Measurements from ENCODE around the gene ZFP64.

ZFP64 gene

DNA sequence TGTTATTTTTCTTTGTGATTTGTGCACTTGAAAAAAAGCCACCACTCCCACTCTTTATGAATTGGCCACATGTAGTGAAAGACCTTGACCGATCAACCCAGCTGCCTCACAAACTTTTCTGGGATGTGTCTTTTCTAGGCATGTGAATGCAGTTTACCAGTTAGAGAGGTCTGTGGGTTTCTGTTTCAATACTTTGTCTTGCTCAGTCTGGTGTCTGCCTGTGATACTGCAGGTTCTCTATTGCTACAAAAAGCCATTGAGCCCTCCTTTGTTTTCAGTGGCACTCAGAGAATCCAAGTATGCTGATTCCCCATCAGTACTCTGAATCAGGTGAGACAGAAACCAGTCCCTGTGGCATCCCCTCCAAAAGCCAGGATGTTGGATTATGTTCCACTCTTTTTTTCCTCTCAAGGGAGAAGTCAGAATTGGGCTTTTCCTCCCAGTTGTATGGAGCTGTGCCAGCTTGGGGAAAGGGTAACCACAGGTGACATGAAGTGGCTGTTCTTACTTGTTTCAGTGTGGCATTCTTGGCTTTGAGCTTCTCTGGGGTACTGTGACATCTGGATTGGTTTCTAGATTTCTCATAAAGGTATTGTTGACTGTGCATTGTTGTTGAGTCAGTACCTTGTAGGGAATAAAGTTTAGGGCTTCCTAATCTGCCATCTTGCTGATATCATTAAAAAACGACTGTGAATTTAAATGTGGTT, 26.3 kb upstream of the ZFP64 start:
- DNase-seq (ENCODE audit: low read depth): no peak

GRCh38 chr20:52213995-52214394, 22.4 kb upstream of the ZFP64 start:
- no peak overlapping the region for H3K4me3 ChIP-seq (ENCODE audit: control insufficient read depth, low read depth, low read length)
- no peak for DNase-seq (ENCODE audit: low read depth)
- TF ChIP-seq CTCF (conservative IDR thresholded peaks at IDR 0.05; ENCODE audit: control insufficient read depth, insufficient read depth, low read depth, low read length): no peak

More for the DNA sequence above, 26.3 kb upstream of the ZFP64 start:
- TF ChIP-seq CTCF (conservative IDR thresholded peaks at IDR 0.05; ENCODE audit: control insufficient read depth, insufficient read depth, low read depth, low read length): no peak
- H3K4me3 ChIP-seq (ENCODE audit: control insufficient read depth, low read depth, low read length): no peak overlapping the region

- H3K4me3 ChIP-seq (ENCODE audit: control insufficient read depth, low read depth, low read length): no peak overlapping the region
- no peak for DNase-seq (ENCODE audit: low read depth)
- TF ChIP-seq CTCF (conservative IDR thresholded peaks at IDR 0.05; ENCODE audit: control insufficient read depth, insufficient read depth, low read depth, low read length): no peak
Measured at GRCh38 chr20:52212943-52213342, 21.4 kb upstream of the ZFP64 start.

DNA sequence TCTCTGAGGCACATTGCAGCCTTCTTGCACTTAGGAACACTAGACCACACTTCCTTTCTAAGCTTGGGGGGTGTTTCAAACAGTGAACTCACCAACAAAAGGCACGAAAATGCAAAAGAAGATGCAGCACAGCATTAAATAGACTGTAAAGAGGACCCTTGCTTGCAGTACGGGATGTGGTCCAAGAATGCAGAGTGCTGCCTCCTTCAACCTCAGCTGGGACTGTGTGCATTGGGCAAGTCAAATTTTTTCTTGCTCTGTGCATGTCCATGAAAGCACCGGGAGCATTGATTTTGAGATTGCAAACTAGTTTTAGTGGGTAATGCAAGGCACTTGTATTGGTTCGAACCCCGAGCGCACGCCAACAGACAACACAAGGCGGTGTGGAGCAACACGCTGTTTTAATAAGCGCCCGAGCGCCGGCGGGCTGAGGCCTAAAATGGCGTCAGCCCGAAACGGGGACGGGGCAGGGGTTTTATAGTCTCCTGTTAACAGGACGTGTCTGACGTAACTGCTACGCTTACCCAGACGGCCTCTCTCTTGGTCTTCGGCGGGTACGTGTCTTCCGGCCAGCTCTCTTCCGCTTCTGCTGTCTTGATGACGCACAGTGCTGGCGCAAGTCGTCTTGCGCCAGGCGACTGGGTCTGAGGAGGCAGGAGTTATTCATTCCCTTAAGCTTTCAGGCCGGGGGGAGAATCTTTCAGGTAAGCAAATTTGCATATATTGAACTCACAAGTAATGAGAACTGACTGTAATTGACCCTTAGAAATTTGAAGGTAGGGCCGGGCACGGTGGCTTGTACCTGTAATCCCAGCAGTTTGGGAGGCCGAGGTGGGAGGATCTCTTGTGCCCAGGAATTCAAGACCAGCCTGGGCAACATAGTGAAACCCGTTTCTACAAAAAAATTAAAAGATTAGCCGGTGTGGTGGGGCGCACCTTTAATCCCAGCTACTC, 18.7 kb upstream of the ZFP64 start:
- no peak for DNase-seq (ENCODE audit: low read depth)
- no peak overlapping the region for H3K4me3 ChIP-seq (ENCODE audit: control insufficient read depth, low read depth, low read length)
- TF ChIP-seq CTCF (conservative IDR thresholded peaks at IDR 0.05; ENCODE audit: control insufficient read depth, insufficient read depth, low read depth, low read length): no peak

GRCh38 chr20:52209154-52209571, 17.6 kb upstream of the ZFP64 start:
- H3K4me3 ChIP-seq (ENCODE audit: control insufficient read depth, low read depth, low read length): no peak overlapping the region
- DNase-seq (ENCODE audit: low read depth): no peak
- TF ChIP-seq CTCF (conservative IDR thresholded peaks at IDR 0.05; ENCODE audit: control insufficient read depth, insufficient read depth, low read depth, low read length): no peak

DNA sequence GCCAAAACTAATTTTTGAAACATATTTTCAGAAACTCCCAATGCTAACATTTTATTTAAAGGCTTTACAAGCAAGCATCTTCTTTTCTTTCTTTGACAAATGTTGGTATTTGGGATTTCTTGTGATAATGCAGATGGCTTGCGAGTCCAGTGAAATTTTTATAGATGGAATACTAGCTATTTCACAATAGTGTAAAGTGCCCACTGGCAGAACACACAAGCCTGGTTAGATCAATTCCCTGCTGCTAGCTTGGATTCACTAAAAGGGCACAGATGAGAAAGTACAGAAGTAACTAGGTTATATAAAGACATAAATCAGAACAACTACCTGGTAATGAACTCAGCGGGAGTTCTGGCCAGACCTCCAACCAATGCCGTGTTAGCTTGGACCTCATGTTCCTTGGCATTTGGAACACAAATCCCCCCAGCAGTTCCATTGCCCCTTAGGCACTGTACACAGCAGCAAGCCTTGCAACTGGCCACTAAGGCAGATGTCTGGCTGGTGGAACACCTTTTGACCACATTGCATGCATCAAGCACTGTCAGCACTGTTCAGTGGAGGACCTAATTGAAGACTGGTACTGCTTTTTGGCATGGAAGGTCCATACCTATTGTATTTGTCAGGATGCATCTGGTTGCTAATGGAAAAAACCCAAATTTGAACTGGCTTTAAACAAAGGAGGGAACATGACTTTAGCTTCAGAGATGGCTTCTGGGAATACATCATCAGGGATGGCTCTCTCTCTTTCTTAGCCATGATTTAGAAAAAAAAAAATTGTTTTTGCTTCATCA, 15.6 kb upstream of the ZFP64 start:
- TF ChIP-seq CTCF (conservative IDR thresholded peaks at IDR 0.05; ENCODE audit: control insufficient read depth, insufficient read depth, low read depth, low read length): no peak
- DNase-seq (ENCODE audit: low read depth): no peak

More for the DNA sequence above, 15.6 kb upstream of the ZFP64 start:
- no peak overlapping the region for H3K4me3 ChIP-seq (ENCODE audit: control insufficient read depth, low read depth, low read length)
